HG03095 (cell line): ENCODE measurements around the gene NCAPH2.
"Not testable (repeated sequence)": the region's sequence is repeated elsewhere in the genome, so short reads cannot be mapped to it uniquely, and the experiment has no call there.

Experiments used
- ATAC-seq: cut with Tn5 transposase; IDR thresholded peaks from one replicate; pipeline ENCODE4 v1.9.1; 2021; ENCODE audit warnings: moderate library complexity; ENCODE audit not compliant: unreplicated experiment

The NCAPH2 gene

DNA sequence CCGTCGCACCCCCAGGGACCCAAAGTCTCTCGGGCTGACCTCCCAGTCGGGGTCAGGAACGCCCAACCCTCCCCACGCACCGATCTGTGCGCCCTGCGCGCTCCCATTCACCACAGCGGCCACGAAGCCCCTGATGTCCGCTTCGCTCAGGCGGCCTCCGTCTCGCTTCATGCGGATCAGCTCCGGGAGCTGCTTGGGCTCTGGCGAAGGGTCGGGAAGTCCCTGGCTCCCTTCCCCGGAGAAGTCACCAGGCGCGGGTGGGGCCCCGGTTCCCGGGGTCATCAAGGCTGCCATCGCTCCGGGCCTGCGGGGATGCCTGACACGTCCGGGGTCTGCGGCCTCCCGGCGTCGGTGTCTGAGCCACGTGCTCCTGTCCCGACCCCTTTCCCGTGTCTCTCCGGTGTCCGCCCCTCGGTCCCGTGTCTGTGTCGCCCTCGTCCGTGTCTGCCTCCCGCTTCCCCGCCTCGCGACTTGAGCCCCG lies 21.4 kb downstream of the NCAPH2 start:
- no peak for ATAC-seq

DNA sequence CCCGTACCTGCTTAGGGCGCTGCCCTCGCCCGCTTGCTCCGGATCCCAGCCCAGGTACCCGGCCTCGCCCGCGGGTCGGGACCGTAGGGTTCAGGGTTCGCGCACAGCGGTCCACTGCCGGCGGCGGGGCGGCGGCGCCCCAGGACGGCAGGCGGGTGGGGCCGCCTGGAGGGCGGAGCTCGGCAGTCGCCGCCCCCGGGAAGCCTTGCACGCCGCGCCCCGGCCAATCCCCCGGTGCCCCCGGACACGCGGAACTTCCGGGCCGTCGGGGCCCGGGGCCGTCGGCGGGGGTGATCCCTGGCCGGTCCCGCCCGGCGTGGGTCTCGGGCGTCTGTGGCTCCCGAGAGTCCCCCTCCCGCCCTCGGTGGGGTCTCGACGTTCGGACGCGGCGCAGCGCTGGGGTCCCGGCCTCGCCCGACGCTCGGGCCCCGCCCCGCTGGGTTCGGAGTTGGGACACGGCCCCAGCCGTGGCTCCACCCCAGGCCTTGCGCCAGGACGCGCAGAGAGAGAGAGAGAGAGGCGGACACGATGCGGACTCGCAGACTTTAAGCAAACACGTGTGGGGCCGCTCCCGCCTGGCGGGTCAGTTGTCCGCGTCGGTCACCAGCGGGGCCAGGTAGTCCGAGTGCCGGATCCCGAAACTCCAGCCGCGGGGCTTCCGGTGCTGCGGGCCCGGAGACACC lies 22.0 kb downstream of the NCAPH2 start, which contains the start of gene TYMP:
TYMP (minus strand) TSS at position 116 of the 683 bp plus-strand sequence. CDS start 303 bp downstream, outside the sequence.
- no peak for ATAC-seq

DNA sequence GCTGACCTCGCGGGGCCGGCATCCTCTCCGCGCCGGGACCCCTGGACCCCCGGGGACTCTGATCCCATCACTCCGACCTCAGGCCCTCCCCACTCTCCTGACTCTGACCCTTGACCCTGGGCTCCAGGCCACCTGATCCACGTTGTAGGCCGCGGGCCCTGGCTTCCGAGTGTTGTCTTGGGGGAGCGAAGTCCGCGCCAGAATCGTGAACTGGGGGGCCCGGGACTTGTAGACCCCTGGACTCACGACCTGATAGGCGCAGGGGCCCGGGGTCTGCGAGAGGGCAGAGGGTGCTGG lies 22.5 kb downstream of the NCAPH2 start:
- ATAC-seq = no peak

DNA sequence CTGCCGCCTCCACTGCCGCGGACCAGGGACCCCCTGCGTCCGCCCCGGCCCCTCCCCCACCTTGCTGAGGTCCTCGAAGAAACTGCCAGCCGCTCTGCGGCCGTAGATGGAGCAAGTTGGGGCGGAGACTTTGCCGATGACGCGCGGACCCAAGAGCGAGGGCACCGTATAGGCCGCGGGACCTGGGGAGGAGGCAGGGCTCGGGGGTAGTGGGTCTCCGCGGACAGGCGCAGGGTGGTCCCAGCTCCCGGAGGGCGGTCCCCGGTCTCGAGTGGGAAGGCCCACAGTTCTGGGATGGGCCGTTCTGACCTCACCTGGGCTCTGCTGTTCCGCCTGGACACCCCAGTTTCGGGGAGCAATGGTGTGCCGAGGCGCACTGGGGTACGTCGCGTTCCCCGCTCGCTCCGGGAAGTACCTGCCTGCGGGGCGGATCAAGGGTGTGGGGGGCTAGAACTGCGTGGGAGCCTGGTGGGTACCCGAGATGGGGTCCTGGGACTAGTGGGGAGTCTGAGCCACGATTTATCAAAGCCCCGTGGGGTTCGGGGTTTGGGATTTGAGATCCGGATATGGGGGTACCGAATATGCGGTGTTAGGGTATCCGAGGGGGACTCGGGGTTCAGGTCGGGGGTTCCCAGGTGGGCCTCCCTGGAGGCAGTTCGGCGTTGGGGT lies 23.0 kb downstream of the NCAPH2 start:
- no peak for ATAC-seq

DNA sequence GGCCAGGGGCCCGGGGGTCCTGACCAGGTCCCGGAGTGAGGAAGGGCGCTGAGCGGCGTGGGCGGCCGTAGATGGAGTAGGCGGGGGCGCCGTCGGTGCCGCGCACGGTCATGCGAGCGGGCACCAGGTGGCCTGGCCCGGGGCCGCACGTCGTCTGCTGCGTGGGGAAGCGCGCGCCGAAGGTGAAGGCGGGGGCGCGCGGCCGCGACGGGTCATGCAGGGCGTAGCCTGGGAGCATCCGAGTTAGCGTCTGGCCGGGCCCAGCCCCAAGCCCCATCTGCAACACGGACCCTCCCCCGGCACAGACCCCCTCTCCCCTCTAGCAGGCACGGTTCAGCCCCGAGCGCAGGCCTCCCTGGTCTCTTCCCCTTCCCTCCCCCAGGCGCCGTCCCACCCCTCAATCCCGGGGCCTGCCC lies 23.5 kb downstream of the NCAPH2 start:
- no peak for ATAC-seq

DNA sequence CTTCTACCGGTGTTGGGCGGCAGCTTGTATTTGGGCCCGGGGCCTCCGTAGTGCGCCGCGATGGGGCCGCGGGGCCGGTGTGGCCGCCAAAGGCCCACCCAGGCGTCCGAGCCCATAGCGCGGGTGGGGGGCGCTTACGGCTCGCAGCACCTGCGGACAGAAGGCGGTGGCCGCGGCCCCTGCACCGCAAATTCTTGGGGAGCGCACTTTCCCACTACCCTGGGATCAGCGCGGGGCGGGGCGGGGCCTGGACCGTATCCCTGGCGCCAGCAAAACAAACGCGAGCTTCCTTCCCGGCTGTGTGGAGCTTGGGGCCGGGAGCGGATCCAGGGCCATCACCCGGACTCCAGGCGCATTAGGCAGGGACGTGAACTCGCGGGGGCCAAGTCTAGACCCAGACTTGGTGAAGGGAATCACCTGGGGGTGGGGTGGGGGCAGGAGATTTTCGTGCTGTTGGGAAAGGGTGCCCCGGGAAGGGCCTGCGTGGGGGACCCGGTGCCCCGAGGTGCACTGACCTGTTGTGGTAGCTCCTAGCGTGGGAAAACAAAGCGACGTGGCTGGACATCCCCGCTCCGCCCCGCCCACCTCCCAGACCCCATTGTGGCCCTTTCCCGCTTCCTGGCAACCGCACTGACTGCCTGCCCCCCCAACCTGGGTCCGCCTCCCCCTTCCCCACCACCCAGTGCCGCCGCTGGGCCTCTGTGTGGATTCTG lies 24.1 kb downstream of the NCAPH2 start:
- ATAC-seq = no peak

DNA sequence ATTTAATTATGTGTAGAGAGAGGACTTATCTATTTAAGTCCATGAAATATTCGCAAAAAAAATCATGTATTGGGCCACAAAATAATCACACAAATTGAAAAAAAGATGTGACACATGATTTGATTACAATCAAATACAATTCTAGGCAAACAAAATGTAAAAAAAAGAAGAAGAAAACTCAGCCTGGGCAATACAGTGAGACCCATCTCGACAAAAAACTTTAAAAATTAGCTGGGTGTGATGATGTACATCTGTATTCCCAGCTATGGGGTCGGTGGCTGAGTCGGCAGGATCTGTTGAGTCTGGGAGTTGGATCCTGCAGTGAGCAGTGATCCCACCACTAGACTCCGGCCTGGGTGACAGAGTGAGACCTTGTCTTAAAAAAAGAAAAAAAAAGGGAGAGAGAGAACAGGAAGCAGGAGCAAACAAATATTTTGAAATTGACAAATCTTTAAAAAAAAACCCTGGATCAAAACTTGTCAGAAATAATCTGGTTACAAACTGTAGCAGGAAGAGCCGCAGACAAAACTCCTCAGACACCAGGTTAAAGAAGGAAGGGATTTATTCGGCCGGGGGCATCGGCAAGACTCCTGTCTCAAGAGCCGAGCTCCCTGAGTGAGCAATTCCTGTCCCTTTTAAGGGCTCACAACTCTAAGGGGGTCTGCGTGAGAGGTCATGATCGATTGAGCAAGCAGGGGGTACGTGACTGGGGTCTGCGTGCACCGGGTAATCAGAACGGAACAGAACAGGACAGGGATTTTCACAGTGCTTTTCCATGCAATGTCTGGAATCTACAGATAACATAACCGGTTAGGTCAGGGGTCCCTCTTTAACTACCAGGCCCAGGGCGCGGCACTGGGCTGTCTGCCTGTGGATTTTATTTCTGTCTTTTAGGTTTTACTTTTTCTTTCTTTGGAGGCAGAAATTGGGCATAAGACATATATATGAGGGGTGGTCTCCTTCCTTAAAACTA lies 25.1 kb downstream of the NCAPH2 start:
- ATAC-seq = no peak

DNA sequence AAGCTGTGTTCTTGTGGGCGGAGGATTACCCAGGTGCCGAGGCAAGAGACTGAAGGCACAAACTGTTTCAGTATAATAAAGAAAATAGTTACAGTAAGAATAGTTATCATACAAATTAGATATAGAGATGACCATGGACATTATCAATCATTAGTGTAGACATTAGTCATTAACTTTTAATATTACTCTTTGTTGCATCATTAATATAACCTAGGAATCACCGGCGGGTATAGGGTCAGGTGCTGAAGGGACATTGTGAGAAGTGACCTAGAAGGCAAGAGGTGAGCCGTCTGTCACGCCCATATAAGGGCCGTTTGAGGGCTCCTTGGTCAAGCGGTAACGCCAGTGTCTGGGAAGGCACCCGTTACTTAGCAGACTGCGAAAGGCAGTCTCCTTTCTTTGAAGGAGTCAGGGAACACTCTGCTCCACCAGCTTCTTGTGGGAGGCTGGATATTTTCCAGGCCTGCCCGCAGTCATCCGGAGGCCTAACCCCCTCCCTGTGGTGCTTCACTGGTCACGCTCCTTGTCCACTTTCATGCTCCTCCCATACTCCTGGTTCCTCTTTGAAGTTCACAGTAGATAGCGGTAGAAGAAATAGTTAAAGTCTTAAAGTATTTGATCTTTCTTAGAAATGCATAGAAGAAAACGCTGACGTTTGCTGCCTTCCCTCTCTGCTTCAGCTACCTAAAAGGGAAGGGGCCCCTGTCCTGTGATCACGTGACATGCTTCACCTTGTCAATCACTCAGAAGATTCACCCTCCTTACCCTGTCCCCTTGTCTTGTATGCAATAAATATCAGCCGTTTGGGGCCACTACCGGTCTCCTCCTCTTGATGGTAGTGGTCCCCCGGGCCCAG lies 26.1 kb downstream of the NCAPH2 start:
- not testable (repeated sequence) for ATAC-seq

DNA sequence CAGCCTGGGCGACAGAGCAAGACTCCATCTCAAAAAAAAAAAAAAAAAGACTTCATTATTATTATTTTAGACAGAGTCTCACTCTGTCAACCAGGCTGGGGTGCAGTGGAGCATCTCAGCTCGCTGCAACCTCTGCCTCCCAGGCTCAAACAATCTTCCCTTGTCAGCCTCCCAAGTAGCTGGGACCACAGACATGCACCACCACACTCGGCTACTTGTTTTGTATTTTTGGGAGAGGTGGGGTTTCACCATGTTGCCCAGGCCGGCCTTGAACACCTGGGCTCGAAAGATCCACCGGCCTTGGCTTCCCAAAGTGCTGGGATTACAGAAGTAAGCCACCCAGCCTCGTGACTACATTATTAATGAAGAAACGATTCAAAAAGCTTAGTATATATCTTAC lies 27.1 kb downstream of the NCAPH2 start:
- no peak for ATAC-seq

DNA sequence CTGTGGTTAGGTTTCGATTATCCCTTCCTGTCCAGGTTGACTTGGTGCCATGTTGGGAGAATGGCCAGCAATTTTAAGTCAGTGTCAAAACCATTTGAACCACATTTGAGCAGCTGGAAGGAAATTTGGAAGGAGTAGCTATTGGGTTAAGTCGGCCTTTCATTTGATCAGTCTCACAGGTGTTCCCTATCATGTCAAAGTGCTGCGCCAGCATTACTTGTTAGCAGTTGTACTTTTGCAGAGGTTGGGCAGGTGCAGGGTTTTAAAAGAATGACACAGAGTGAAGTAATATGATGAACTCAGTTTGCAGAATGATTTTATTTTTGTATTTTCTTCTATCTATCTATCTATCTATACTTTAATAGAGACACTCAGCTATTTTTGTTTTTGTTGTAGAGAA lies 28.2 kb downstream of the NCAPH2 start:
- no peak for ATAC-seq

DNA sequence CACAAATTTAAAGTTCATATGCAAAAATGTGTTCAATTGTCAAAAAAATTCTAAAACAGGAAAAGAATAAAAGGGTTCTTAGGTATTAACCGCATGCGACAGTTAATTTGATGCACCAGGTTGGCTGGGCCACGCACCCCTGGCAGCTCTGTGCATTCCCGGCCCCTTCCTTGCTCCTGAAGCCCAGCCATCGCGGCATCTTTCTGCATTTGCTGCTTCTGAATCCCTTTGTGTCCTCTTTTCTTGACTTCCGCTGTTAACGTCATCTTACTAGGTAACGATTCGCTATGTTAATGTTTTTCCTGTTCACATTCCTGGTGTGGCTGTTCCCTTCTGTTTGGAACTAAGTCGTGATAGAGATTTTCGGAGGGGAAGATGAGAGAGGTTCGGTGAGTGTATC lies 29.7 kb downstream of the NCAPH2 start:
- no peak for ATAC-seq

DNA sequence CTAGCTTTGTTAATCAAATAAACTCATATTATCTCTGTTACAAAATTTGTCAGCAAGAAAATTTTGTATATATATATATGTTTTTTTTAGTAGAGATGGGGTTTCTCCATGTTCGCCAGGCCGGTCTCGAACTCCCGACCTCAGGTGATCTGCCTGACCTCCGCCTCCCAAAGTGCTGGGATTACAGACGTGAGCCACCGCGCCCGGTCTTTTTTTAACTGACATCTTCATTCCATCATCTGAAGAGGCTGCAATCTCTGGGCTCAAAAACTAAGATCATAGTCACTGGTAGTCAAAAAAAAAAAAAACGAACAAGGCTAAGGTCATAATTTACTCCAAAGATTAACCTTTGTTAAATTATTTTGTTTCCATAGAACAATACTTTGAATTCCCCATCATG lies 32.4 kb downstream of the NCAPH2 start:
- ATAC-seq = no peak

DNA sequence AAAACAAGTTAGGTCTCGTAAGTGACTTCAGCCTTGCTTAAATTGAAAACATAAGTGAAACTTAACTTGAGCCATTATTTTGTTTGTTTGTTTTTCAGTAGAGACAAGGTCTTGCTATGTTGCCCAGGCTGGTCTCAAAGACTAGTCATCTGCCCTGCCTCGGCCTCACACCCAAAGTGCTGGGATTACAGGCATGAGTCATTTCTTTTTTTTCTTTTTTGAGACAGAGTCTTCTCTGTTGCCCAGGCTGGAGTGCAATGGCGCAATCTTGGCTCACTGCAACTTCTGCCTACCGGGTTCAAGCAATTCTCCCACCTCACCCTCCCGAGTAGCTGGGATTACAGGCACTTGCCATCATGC lies 33.6 kb downstream of the NCAPH2 start:
- not testable (repeated sequence) for ATAC-seq

DNA sequence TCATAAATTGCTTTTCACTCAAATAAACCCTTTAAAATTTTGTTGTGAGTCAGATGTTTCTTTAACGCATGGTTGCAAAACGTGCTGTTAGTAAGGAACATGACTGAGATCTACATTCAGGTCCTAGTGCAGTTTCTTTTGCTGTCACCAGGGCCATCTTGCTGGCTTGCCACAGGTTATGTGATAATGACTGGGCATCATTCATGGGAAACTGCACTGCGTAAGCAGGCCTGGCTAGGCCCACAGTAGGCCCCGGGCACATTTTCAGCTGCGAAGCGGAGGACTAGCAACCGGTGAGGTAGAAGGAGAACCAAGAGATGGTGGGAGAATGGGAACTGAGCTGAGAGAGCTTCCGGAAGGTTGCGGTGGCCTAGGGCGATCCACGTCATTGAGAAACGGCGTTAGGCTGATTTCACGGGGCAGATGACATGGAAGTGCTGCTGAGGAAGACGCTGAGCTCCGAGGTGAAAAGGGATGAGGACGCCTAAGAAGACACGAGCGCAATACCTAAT lies 34.4 kb downstream of the NCAPH2 start:
- ATAC-seq = no peak

DNA sequence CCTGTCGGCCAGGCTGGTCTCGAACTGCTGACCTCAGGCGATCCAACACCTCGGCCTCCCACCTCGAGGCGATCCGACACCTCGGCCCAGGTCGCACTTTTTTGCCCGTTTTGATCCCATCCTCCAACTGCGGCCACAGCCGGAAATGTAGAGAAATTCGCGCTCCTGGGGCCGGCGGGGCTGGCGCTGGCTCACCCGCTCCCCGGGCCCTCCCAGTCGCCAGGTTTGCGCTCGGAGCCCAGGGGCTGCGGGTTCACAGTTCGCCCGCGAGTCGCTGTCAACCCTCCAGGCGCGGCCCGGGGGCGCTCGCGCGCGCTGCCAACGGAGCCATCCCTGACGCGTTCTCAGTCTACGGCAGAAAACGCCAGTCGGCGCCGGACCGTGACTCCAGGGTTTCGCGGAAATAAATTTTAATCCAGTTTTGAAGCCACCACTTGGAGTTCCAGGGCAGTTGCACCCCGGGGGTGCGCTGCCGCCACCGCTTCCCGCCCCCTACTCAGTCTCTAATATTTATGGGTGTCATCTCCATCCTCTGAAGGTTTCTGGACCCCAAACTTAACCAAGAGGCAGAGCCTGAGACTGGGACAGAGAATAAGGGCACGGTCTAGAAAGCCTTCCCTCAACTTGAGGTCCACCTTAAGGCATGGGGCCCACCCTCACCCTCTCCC lies 36.2 kb downstream of the NCAPH2 start:
- ATAC-seq = no peak

DNA sequence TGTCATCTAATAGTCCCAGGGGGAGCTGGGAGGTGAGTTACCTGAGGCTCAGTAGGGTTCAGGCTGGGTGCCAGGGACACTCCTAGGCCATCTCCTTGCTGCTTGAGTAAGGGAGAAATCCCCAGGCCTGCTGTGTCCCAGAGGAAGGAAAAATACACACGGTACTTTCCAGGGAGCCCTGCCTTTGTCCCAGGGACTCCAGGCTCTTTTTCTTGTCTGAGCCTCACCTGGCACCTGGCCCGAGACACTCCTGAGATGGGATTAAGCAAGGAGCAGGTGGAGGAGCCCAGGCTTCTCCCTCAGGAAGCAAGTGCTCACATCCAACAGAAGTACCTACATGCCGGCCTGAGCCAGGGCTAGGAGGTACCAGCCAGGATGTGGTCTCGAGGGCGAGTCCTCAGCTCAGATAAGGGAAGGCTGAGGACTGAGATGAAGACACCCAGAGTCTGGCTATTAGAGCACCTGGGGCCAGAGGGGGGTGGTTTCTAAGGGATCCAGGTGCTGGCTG lies 36.8 kb downstream of the NCAPH2 start:
- no peak for ATAC-seq

DNA sequence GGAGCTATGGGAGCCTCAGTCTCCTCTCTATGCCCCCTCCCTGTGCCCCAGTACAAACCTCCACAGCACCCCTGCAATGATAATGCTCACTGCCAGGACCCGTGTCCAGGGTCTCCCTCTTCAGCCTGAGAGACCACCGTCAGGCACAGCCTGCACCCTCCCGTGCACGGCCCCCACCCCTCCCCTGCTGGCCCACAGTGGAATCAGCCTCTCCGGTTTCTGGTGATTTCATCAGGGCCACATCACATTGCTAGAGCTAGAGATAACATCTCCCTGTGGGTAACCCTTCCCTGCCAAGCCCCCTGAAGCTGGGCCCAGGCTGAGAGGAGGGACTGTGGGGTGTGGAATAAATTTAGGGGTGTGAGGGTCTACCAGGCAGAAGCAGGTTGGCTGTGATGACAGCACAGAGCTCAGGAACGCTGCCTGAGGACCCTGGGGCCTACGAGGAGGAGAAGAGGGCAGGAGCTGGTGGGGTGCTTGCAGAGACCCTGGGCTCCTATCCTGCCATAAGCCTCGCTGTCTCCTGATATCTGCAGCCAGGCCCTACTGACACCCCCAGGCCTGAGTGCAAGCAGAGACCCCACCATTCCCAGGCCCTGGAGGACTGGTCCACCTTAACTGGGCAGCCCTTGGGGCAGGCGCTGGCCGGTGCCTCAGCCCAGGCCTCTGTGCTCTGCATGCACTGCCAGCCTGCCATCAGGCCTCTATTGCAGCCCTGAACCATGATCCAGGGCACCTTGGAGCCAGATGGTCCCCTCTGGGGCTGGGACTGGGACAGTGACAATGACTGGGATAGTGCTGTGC lies 37.7 kb downstream of the NCAPH2 start, which contains the start of gene KLHDC7B:
KLHDC7B (plus strand) TSS at position 378 of the 804 bp plus-strand sequence; CDS start at position 723, 345 bp downstream.
- no peak for ATAC-seq
